Left lung (tissue), 10 donors: ENCODE measurements around the gene ADAM12. TPM values are rescaled to one million over a fixed set of nuclear protein-coding genes. Genes with fewer than 3 reads are reported as not detected.

Experiments
- ATAC-seq: fragments of 200-7000 bp; cut with Tn5 transposase; one replicate; pipeline ENCODE4 v1.9.1; 2020; ENCODE audit warnings: moderate library complexity
- DNase-seq, 4 donors: peaks; one replicate each; pipeline ENCODE4 v3.0.0-alpha.2; 2013 to 2020
- H3K27ac ChIP-seq, 2 donors: fragments of 200-600 bp; sonication (generic) in 1 of 2; one replicate each; pipeline versions ENCODE4 v1.5.0 to v1.8.0; 2020 to 2021
- H3K27me3 ChIP-seq, 2 donors: fragments of 200-600 bp; sonication (generic) in 1 of 2; one replicate each; pipeline versions ENCODE4 v1.5.0 to v1.8.0; 2020 to 2021
- H3K36me3 ChIP-seq, 2 donors: fragments of 200-600 bp; sonication (generic) in 1 of 2; one replicate each; pipeline versions ENCODE4 v1.5.0 to v1.8.0; 2020 to 2021
- H3K4me1 ChIP-seq, 2 donors: fragments of 200-600 bp; one replicate each; pipeline ENCODE4 v1.8.0; 2021
- H3K4me3 ChIP-seq, 2 donors: fragments of 200-600 bp; sonication (generic) in 1 of 2; one replicate each; pipeline versions ENCODE4 v1.5.0 to v1.8.0; 2020 to 2021; ENCODE audit warnings: mild to moderate bottlenecking in 1 of 2
- H3K9me3 ChIP-seq, 2 donors: fragments of 200-600 bp; sonication (generic) in 1 of 2; one replicate each; pipeline versions ENCODE4 v1.5.0 to v1.8.0; 2020 to 2021
- CTCF ChIP-seq, 2 donors: fragments of 200-600 bp; sonication (generic) in 1 of 2; IDR thresholded peaks; one replicate each; pipeline versions ENCODE4 v1.5.0 to v1.8.0; 2021; ENCODE audit warnings: antibody characterized with exemption in 2 of 2
- intact Hi-C, 2 donors: fragments of 100-400 bp; cut with DNase I; formaldehyde crosslinking; loops; one replicate each; pipeline versions ENCODE4 v1.11.2 to v1.14.2; 2022
- polyA plus RNA-seq, 6 donors: library from polyadenylated mRNA; unstranded; fragments of 120-200 nt; gene quantifications; one replicate each; pipeline ENCODE4 v1.2.1, GENCODE V29; 2013; ENCODE audit not compliant: insufficient read length in 6 of 6
- total RNA-seq, 2 donors: library from RNA; stranded (reverse); fragmentation: NEBNext Ultra II Directional; extraction: Animal tissue kit (Norgen Biotek cat#: 25700); gene quantifications; one replicate each; pipeline ENCODE4 v1.2.1, GENCODE V29; 2021
- donor health status: DM: no; HTN: yes; CAD: no.
- donor health status: DM: no; HTN: no; CAD: no.

The ADAM12 gene
- total and polyA plus RNA-seq, 8 donors: 2.6 to 22.4 (median 10.7) TPM

- DNase-seq: no peak
- Histone ChIP-seq H3K4me1 (no peaks in the 10 kb centered on the region), H3K27me3 (no peaks in the 10 kb centered on the region), H3K9me3 (peaks cover 0 to 16% of the 10 kb centered on the region in 2 donors), H3K36me3 (no peaks in the 10 kb centered on the region), H3K4me3 (no peak overlapping the region), H3K27ac (no peak overlapping the region)
- ATAC-seq: no peak
- intact Hi-C loops: no loop called here
- no peak for TF ChIP-seq CTCF (IDR thresholded peaks at IDR 0.05)
These were observed 36.8 kb upstream of the ADAM12 start for GRCh38 chr10:126425032-126425431.

GRCh38 chr10:126423732-126424491, 35.6 kb upstream of the ADAM12 start:
- no peaks in the 10 kb centered on the region for H3K4me1 ChIP-seq
- H3K36me3 ChIP-seq: no peaks in the 10 kb centered on the region
- H3K27me3 ChIP-seq: no peaks in the 10 kb centered on the region
- DNase-seq: no peak
- H3K9me3 ChIP-seq: peaks cover 0 to 17% of the 10 kb centered on the region in 2 donors
- no peak for TF ChIP-seq CTCF (IDR thresholded peaks at IDR 0.05)
- no peak overlapping the region for H3K27ac ChIP-seq
- intact Hi-C loops: no loop called here
- H3K4me3 ChIP-seq: no peak overlapping the region
- ATAC-seq: no peak

GRCh38 chr10:126422567-126422966, 34.3 kb upstream of the ADAM12 start:
- H3K9me3 ChIP-seq: peaks cover 0 to 24% of the 10 kb centered on the region in 2 donors
- no peaks in the 10 kb centered on the region for H3K36me3 ChIP-seq
- intact Hi-C loops: no loop called here
- no peak overlapping the region for H3K4me3 ChIP-seq
- no peak overlapping the region for H3K27ac ChIP-seq
- DNase-seq: no peak
- no peaks in the 10 kb centered on the region for H3K4me1 ChIP-seq
- H3K27me3 ChIP-seq: no peaks in the 10 kb centered on the region
- TF ChIP-seq CTCF (IDR thresholded peaks at IDR 0.05): no peak
- no peak for ATAC-seq

GRCh38 chr10:126421756-126422256, 33.5 kb upstream of the ADAM12 start:
- Histone ChIP-seq H3K27me3 (no peaks in the 10 kb centered on the region), H3K36me3 (no peaks in the 10 kb centered on the region), H3K4me3 (no peak overlapping the region), H3K4me1 (no peaks in the 10 kb centered on the region), H3K9me3 (peaks cover 0 to 24% of the 10 kb centered on the region in 2 donors), H3K27ac (peak overlapping the region in 1 of 2 donors; percentile 33)
- DNase-seq (no peak), ATAC-seq (no peak)
- TF ChIP-seq CTCF (IDR thresholded peaks at IDR 0.05): no peak
- intact Hi-C loops: no loop called here

- Histone ChIP-seq H3K36me3 (no peaks in the 10 kb centered on the region), H3K27ac (no peak overlapping the region), H3K4me3 (no peak overlapping the region), H3K4me1 (no peaks in the 10 kb centered on the region), H3K27me3 (no peaks in the 10 kb centered on the region), H3K9me3 (peaks cover 0 to 27% of the 10 kb centered on the region in 2 donors)
- ATAC-seq (no peak), DNase-seq (no peak)
- TF ChIP-seq CTCF (IDR thresholded peaks at IDR 0.05): no peak
- intact Hi-C loops: no loop called here
These were observed 32.5 kb upstream of the ADAM12 start for GRCh38 chr10:126420567-126421300.
